ENCODE results near the gene MIOS.

The MIOS gene

GRCh38 chr7:7583731-7584130 lies 17.0 kb downstream of the MIOS start:
- H4K20me1 ChIP-seq (ENCODE audit: insufficient read depth, low read length, poor library complexity, severe bottlenecking), result no peaks in the 10 kb centered on the region
- no peaks in the 10 kb centered on the region for H3K9me3 ChIP-seq (ENCODE audit: insufficient read depth, low read depth, low read length)
- no peaks in the 10 kb centered on the region for H3K27me3 ChIP-seq (ENCODE audit: insufficient read depth, low read length, poor library complexity, severe bottlenecking)
- H3K4me1 ChIP-seq (ENCODE audit: insufficient read depth, low read length, poor library complexity, severe bottlenecking), result peaks cover 8% of the 10 kb centered on the region
- no peak overlapping the region for H3K4me3 ChIP-seq (ENCODE audit: low read length, poor library complexity, severe bottlenecking)
- H3K9me2 ChIP-seq (replicated peaks; ENCODE audit: low read depth, low read length), result no peaks in the 10 kb centered on the region
- H3K9ac ChIP-seq (ENCODE audit: low read depth, low read length, poor library complexity, severe bottlenecking), result no peak overlapping the region
- TF ChIP-seq, protein P1, sequence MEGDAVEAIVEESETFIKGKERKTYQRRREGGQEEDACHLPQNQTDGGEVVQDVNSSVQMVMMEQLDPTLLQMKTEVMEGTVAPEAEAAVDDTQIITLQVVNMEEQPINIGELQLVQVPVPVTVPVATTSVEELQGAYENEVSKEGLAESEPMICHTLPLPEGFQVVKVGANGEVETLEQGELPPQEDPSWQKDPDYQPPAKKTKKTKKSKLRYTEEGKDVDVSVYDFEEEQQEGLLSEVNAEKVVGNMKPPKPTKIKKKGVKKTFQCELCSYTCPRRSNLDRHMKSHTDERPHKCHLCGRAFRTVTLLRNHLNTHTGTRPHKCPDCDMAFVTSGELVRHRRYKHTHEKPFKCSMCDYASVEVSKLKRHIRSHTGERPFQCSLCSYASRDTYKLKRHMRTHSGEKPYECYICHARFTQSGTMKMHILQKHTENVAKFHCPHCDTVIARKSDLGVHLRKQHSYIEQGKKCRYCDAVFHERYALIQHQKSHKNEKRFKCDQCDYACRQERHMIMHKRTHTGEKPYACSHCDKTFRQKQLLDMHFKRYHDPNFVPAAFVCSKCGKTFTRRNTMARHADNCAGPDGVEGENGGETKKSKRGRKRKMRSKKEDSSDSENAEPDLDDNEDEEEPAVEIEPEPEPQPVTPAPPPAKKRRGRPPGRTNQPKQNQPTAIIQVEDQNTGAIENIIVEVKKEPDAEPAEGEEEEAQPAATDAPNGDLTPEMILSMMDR (conservative IDR thresholded peaks at IDR 0.05; ENCODE audit: low read length), result no peak
- TF ChIP-seq EZH2phosphoT487 (IDR thresholded peaks at IDR 0.05; ENCODE audit: borderline replicate concordance), result no peak
- no peaks in the 10 kb centered on the region for H3K79me2 ChIP-seq (ENCODE audit: insufficient read depth, low read length)
- no peak overlapping the region for H2AFZ ChIP-seq (ENCODE audit: low read length)
- no peak overlapping the region for H3K4me2 ChIP-seq (ENCODE audit: low read depth, low read length, poor library complexity, severe bottlenecking)
- H3F3A ChIP-seq (ENCODE audit: low read depth), result 0 out of 2 replicates have a peak, but pooled peaks cover 4% of the 10 kb centered on the region
- no peaks in the 10 kb centered on the region for H3K36me3 ChIP-seq (ENCODE audit: insufficient read depth, low read length)

- Histone ChIP-seq H2AFZ (ENCODE audit: low read length) (no peak overlapping the region), H3F3A (ENCODE audit: low read depth) (0 out of 2 replicates have a peak, but pooled peaks cover 4% of the 10 kb centered on the region), H3K79me2 (ENCODE audit: insufficient read depth, low read length) (no peaks in the 10 kb centered on the region), H3K4me1 (ENCODE audit: insufficient read depth, low read length, poor library complexity, severe bottlenecking) (peaks cover 9% of the 10 kb centered on the region), H3K9me2 (replicated peaks; ENCODE audit: low read depth, low read length) (no peaks in the 10 kb centered on the region), H3K36me3 (ENCODE audit: insufficient read depth, low read length) (no peaks in the 10 kb centered on the region), H3K4me2 (ENCODE audit: low read depth, low read length, poor library complexity, severe bottlenecking) (no peak overlapping the region), H3K4me3 (ENCODE audit: low read length, poor library complexity, severe bottlenecking) (no peak overlapping the region), H3K27me3 (ENCODE audit: insufficient read depth, low read length, poor library complexity, severe bottlenecking) (no peaks in the 10 kb centered on the region), H4K20me1 (ENCODE audit: insufficient read depth, low read length, poor library complexity, severe bottlenecking) (no peaks in the 10 kb centered on the region), H3K9ac (ENCODE audit: low read depth, low read length, poor library complexity, severe bottlenecking) (no peak overlapping the region), H3K9me3 (ENCODE audit: insufficient read depth, low read depth, low read length) (no peaks in the 10 kb centered on the region)
- TF ChIP-seq, protein P1 (conservative IDR thresholded peaks at IDR 0.05; ENCODE audit: low read length), result no peak
- no peak for TF ChIP-seq EZH2phosphoT487 (IDR thresholded peaks at IDR 0.05; ENCODE audit: borderline replicate concordance)
Measured at GRCh38 chr7:7584653-7585052, 18.0 kb downstream of the MIOS start.

DNA sequence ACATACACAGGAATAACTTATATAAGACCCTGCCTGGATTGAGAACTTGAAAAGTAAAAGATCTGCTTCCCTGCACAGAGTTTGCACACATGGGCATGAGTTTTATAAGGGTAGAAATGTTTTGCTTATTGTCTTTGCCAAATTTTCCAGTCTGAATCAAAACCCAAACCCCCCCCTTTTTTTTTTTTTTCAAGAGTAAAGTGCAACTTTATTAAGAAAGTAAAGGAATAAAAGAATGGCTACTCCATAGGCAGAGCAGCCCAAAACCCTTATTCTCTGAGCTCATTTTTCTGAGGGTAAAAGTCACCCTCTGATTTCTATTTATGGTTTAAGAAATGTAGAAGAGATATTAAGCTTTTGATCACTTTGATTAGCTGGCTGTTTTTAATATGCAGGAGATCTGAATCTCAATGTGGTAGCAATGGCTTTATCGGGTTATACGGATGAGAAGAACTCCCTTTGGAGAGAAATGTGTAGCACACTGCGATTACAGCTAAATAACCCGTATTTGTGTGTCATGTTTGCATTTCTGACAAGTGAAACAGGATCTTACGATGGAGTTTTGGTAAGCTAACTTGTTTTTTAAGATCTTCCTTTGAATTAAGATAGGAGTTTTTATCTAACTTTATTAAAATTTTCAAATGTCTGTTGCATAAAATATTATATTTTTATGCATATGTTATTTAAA lies 18.7 kb downstream of the MIOS start:
- Histone ChIP-seq H3K79me2 (ENCODE audit: insufficient read depth, low read length) (no peaks in the 10 kb centered on the region), H3K4me1 (ENCODE audit: insufficient read depth, low read length, poor library complexity, severe bottlenecking) (peaks cover 16% of the 10 kb centered on the region), H3K9ac (ENCODE audit: low read depth, low read length, poor library complexity, severe bottlenecking) (no peak overlapping the region), H2AFZ (ENCODE audit: low read length) (no peak overlapping the region), H3K4me3 (ENCODE audit: low read length, poor library complexity, severe bottlenecking) (no peak overlapping the region), H3K27me3 (ENCODE audit: insufficient read depth, low read length, poor library complexity, severe bottlenecking) (no peaks in the 10 kb centered on the region), H3K9me3 (ENCODE audit: insufficient read depth, low read depth, low read length) (no peaks in the 10 kb centered on the region), H3K4me2 (ENCODE audit: low read depth, low read length, poor library complexity, severe bottlenecking) (no peak overlapping the region), H3F3A (ENCODE audit: low read depth) (0 out of 2 replicates have a peak, but pooled peaks cover 4% of the 10 kb centered on the region), H3K9me2 (replicated peaks; ENCODE audit: low read depth, low read length) (no peaks in the 10 kb centered on the region), H4K20me1 (ENCODE audit: insufficient read depth, low read length, poor library complexity, severe bottlenecking) (no peaks in the 10 kb centered on the region), H3K36me3 (ENCODE audit: insufficient read depth, low read length) (no peaks in the 10 kb centered on the region)
- TF ChIP-seq, protein P1 (conservative IDR thresholded peaks at IDR 0.05; ENCODE audit: low read length), result no peak
- TF ChIP-seq EZH2phosphoT487 (IDR thresholded peaks at IDR 0.05; ENCODE audit: borderline replicate concordance), result no peak
